H1 (cell line): ENCODE data around the gene TRAF3. TPM values are rescaled to one million over a fixed set of nuclear protein-coding genes. Genes with fewer than 3 reads are reported as not detected.

Experiments
- BRCA1 ChIP-seq: IDR thresholded peaks from 2 replicates; pipeline ENCODE4 v1.6.1; 2012; ENCODE audit warnings: low read depth, low read length, improper control_type of control experiment
- E2F6 ChIP-seq: IDR thresholded peaks from 2 replicates; pipeline ENCODE4 v1.6.1; 2012; ENCODE audit warnings: inconsistent platforms
- JUN ChIP-seq: IDR thresholded peaks from 2 replicates; pipeline ENCODE4 v1.6.1; 2011; ENCODE audit warnings: low read depth, mild to moderate bottlenecking, improper control_type of control experiment, low read length
- KDM1A ChIP-seq: fragments of 200-600, 300-600 bp; sonication (generic); IDR thresholded peaks from 2 replicates; pipeline ENCODE4 v1.7.1; 2016; ENCODE audit warnings: mild to moderate bottlenecking, low read length, borderline replicate concordance
- TAF7 ChIP-seq: optimal IDR thresholded peaks from 2 replicates; pipeline ENCODE3; 2011; ENCODE audit warnings: low read depth, mild to moderate bottlenecking, inconsistent platforms, low read length, moderate library complexity, borderline replicate concordance
- TCF12 ChIP-seq: IDR thresholded peaks from 2 replicates; pipeline ENCODE4 v1.6.1; 2011; ENCODE audit warnings: low read depth, mild to moderate bottlenecking, low read length
- polyA plus RNA-seq, 7 experiments: library from polyadenylated mRNA; depleted of rRNA in 3 of 7; stranded (reverse) in 5 of 7; unstranded in 2 of 7; fragments of >200 nt in 5 of 7; fragments of 200-250 nt in 2 of 7; gene quantifications; 1 replicate in 5 of 7; 2 replicates in 1 of 7; 4 replicates in 1 of 7; pipeline versions ENCODE4 v1.2.1 to v1.2.3, GENCODE V29; 2011 to 2013; ENCODE audit warnings: missing spikeins in 2 of 7, mixed read lengths in 2 of 7
- total RNA-seq: library from RNA; stranded (reverse); fragmentation: NEBNext Ultra II Directional; extraction: Animal tissue kit (Norgen Biotek cat#: 25700); gene quantifications from 2 replicates; pipeline ENCODE4 v1.2.1, GENCODE V29; 2021
- TF ChIP-seq, protein P1 (sequence below): fragments of 300-600 bp; sonication (generic); IDR thresholded peaks from 2 replicates; pipeline ENCODE4 v1.7.1; 2012; ENCODE audit warnings: low read length, moderate library complexity, mild to moderate bottlenecking, inconsistent platforms; ENCODE audit not compliant: insufficient replicate concordance

Gene TRAF3
- total and polyA plus RNA-seq, 2 of the 8 experiments (the other 6 are each of a cell fraction or from before 2014, with no cell fraction given): 5.8 to 12.1 TPM

DNA sequence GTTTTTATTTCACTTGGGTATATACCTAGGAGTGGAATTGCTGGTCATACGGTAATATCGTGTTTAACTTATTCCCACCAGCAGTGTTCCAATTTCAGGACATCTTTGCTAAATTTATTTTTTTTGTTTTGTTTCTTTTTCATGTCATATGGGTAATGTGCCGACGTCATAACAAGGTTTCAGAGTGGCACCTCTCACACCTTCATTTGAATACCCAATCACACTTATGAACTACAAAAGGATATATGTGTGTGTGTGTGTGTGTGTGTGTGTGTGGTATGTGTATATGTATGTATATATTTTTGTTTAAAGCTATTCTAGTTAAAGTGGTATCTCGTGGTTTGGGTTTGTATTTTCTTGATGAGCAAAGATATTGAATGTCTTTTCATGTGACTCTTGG, 12.1 kb downstream of the TRAF3 start (continued):
- TF ChIP-seq, protein P1, sequence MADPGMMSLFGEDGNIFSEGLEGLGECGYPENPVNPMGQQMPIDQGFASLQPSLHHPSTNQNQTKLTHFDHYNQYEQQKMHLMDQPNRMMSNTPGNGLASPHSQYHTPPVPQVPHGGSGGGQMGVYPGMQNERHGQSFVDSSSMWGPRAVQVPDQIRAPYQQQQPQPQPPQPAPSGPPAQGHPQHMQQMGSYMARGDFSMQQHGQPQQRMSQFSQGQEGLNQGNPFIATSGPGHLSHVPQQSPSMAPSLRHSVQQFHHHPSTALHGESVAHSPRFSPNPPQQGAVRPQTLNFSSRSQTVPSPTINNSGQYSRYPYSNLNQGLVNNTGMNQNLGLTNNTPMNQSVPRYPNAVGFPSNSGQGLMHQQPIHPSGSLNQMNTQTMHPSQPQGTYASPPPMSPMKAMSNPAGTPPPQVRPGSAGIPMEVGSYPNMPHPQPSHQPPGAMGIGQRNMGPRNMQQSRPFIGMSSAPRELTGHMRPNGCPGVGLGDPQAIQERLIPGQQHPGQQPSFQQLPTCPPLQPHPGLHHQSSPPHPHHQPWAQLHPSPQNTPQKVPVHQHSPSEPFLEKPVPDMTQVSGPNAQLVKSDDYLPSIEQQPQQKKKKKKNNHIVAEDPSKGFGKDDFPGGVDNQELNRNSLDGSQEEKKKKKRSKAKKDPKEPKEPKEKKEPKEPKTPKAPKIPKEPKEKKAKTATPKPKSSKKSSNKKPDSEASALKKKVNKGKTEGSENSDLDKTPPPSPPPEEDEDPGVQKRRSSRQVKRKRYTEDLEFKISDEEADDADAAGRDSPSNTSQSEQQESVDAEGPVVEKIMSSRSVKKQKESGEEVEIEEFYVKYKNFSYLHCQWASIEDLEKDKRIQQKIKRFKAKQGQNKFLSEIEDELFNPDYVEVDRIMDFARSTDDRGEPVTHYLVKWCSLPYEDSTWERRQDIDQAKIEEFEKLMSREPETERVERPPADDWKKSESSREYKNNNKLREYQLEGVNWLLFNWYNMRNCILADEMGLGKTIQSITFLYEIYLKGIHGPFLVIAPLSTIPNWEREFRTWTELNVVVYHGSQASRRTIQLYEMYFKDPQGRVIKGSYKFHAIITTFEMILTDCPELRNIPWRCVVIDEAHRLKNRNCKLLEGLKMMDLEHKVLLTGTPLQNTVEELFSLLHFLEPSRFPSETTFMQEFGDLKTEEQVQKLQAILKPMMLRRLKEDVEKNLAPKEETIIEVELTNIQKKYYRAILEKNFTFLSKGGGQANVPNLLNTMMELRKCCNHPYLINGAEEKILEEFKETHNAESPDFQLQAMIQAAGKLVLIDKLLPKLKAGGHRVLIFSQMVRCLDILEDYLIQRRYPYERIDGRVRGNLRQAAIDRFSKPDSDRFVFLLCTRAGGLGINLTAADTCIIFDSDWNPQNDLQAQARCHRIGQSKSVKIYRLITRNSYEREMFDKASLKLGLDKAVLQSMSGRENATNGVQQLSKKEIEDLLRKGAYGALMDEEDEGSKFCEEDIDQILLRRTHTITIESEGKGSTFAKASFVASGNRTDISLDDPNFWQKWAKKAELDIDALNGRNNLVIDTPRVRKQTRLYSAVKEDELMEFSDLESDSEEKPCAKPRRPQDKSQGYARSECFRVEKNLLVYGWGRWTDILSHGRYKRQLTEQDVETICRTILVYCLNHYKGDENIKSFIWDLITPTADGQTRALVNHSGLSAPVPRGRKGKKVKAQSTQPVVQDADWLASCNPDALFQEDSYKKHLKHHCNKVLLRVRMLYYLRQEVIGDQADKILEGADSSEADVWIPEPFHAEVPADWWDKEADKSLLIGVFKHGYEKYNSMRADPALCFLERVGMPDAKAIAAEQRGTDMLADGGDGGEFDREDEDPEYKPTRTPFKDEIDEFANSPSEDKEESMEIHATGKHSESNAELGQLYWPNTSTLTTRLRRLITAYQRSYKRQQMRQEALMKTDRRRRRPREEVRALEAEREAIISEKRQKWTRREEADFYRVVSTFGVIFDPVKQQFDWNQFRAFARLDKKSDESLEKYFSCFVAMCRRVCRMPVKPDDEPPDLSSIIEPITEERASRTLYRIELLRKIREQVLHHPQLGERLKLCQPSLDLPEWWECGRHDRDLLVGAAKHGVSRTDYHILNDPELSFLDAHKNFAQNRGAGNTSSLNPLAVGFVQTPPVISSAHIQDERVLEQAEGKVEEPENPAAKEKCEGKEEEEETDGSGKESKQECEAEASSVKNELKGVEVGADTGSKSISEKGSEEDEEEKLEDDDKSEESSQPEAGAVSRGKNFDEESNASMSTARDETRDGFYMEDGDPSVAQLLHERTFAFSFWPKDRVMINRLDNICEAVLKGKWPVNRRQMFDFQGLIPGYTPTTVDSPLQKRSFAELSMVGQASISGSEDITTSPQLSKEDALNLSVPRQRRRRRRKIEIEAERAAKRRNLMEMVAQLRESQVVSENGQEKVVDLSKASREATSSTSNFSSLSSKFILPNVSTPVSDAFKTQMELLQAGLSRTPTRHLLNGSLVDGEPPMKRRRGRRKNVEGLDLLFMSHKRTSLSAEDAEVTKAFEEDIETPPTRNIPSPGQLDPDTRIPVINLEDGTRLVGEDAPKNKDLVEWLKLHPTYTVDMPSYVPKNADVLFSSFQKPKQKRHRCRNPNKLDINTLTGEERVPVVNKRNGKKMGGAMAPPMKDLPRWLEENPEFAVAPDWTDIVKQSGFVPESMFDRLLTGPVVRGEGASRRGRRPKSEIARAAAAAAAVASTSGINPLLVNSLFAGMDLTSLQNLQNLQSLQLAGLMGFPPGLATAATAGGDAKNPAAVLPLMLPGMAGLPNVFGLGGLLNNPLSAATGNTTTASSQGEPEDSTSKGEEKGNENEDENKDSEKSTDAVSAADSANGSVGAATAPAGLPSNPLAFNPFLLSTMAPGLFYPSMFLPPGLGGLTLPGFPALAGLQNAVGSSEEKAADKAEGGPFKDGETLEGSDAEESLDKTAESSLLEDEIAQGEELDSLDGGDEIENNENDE: no peak
- no peak for TF ChIP-seq JUN
- TF ChIP-seq BRCA1: no peak
- no peak for TF ChIP-seq TAF7
- TF ChIP-seq E2F6: no peak
- TF ChIP-seq KDM1A: no peak
- no peak for TF ChIP-seq TCF12
